Ureter (tissue), 1 donor: Measurements from ENCODE around the gene DYNLRB2. TPM values are rescaled to one million over a fixed set of nuclear protein-coding genes. Genes with fewer than 3 reads are reported as not detected.

Experiments used
- DNase-seq: peaks from one replicate; pipeline ENCODE4 v3.0.0-alpha.2; 2020; ENCODE audit warnings: low spot score
- total RNA-seq: library from RNA; stranded (reverse); gene quantifications from one replicate; pipeline ENCODE4 v1.2.4, GENCODE V29; 2023
- donor health status: DM: yes; HTN: yes; CAD: no.

DYNLRB2 gene
- total RNA-seq, 1 donor from 2014 or later: 4.8 TPM

- no peak for DNase-seq
These were observed 58.7 kb downstream of the DYNLRB2 start for GRCh38 chr16:80599466-80599865.
